HCT116 (cell line): ENCODE results near the gene FCRL2. TPM values are rescaled to one million over a fixed set of nuclear protein-coding genes. Genes with fewer than 3 reads are reported as not detected.

Source experiments
- ATAC-seq: fragments of 200-7000 bp; cut with Tn5 transposase; 2 replicates; pipeline ENCODE4 v1.9.1; 2020; ENCODE audit warnings: mild to moderate bottlenecking, moderate library complexity
- BruUV-seq: library from RNA; stranded (reverse); fragments of 400-500 nt; replicated peaks from 2 replicates; lab custom pipeline; 2021; lab: Mats Ljungman, UMichigan
- CTCF ChIA-PET: fragments of 300-600 bp; sonication (Branson Sonifier 250); formaldehyde crosslinking; loops from one replicate; lab custom pipeline; 2021; ENCODE audit warnings: antibody characterized with exemption; lab: Charles Lee
- POLR2A ChIA-PET: fragments of 300-600, 350-600 bp; sonication (Branson Sonifier 250); formaldehyde crosslinking; loops from one replicate; lab custom pipeline; 2021; ENCODE audit warnings: antibody characterized with exemption; lab: Charles Lee
- RAD21 ChIA-PET, 2 experiments: fragments of 300-600 bp; sonication (Branson Sonifier 250); formaldehyde crosslinking; loops; one replicate each; lab custom pipeline; 2023; ENCODE audit warnings: low total read pairs in 2 of 2; ENCODE audit not compliant: uncharacterized antibody in 2 of 2, unreplicated experiment in 2 of 2, low non-redundant PET in 1 of 2; lab: Charles Lee
- DNase-seq: peaks from one replicate; pipeline ENCODE4 v3.0.0-alpha.2; 2010; ENCODE audit warnings: low read depth, low spot score
- H2AFZ ChIP-seq: fragments of 200-600 bp; shearing (Covaris generic), sonication (generic); 2 replicates; pipeline ENCODE4 v1.6.1; 2017; ENCODE audit warnings: low read depth, mixed run types, mixed read lengths, antibody characterized with exemption, low read length; ENCODE audit not compliant: poor library complexity, severe bottlenecking
- H3K27ac ChIP-seq: 2 replicates; pipeline ENCODE4 v1.5.1; 2012; ENCODE audit warnings: low read depth, low read length
- H3K27me3 ChIP-seq: fragments of 200-600 bp; sonication (generic); 2 replicates; pipeline ENCODE4 v1.6.1; 2016; ENCODE audit warnings: mixed run types, low read length, mixed read lengths; ENCODE audit not compliant: insufficient read depth
- H3K36me3 ChIP-seq, 2 experiments: fragments of 200-500 bp in 1 of 2; fragments of 200-600 bp in 1 of 2; sonication (Bioruptor generic) in 1 of 2; sonication (generic) in 1 of 2; 2 replicates each; pipeline versions ENCODE4 v1.5.1 to v1.6.1; 2014 to 2016; ENCODE audit warnings: low read length in 2 of 2, inconsistent platforms in 1 of 2, mixed read lengths in 1 of 2, mixed run types in 1 of 2; ENCODE audit not compliant: insufficient read depth in 2 of 2, control insufficient read depth in 1 of 2
- H3K4me1 ChIP-seq, 2 experiments: fragments of 200-600 bp in 1 of 2; sonication (generic) in 1 of 2; 2 replicates each; pipeline versions ENCODE4 v1.5.1 to v1.6.1; 2012 to 2017; ENCODE audit warnings: low read length in 2 of 2, inconsistent platforms in 1 of 2, mild to moderate bottlenecking in 1 of 2, mixed read lengths in 1 of 2, mixed run types in 1 of 2, moderate library complexity in 1 of 2; ENCODE audit not compliant: insufficient read depth in 2 of 2, control insufficient read depth in 1 of 2
- H3K4me2 ChIP-seq: fragments of 200-600 bp; sonication (generic); 2 replicates; pipeline ENCODE4 v1.6.1; 2017; ENCODE audit warnings: mixed run types, low read length, mixed read lengths
- H3K4me3 ChIP-seq, 2 experiments: fragments of 200-600 bp in 1 of 2; sonication (generic) in 1 of 2; replicated peaks in 1 of 2; 2 replicates each; pipeline ENCODE4 v1.5.1; 2011 to 2016; ENCODE audit warnings: low read length in 2 of 2, control low read depth in 1 of 2, low read depth in 1 of 2, mild to moderate bottlenecking in 1 of 2, mixed read lengths in 1 of 2, mixed run types in 1 of 2
- H3K79me2 ChIP-seq: fragments of 200-600 bp; sonication (generic); 2 replicates; pipeline ENCODE4 v1.6.1; 2017; ENCODE audit warnings: mild to moderate bottlenecking, mixed run types, low read length, moderate library complexity, mixed read lengths; ENCODE audit not compliant: insufficient read depth
- H3K9ac ChIP-seq: fragments of 200-600 bp; sonication (generic); 2 replicates; pipeline ENCODE4 v1.6.1; 2016; ENCODE audit warnings: low read length, mixed read lengths
- H3K9me2 ChIP-seq: fragments of 200-600 bp; sonication (generic), shearing (Covaris generic); 2 replicates; pipeline ENCODE4 v1.6.1; 2017; ENCODE audit warnings: mixed run types, mild to moderate bottlenecking, moderate library complexity; ENCODE audit not compliant: insufficient read depth
- H3K9me3 ChIP-seq, 2 experiments: fragments of 200-500 bp in 1 of 2; fragments of 200-600 bp in 1 of 2; sonication (Bioruptor generic) in 1 of 2; sonication (generic) in 1 of 2; 2 replicates each; pipeline ENCODE4 v1.6.1; 2014 to 2017; ENCODE audit warnings: low read length in 2 of 2, mixed read lengths in 2 of 2, inconsistent platforms in 1 of 2, low read depth in 1 of 2, mild to moderate bottlenecking in 1 of 2, mixed run types in 1 of 2, moderate library complexity in 1 of 2; ENCODE audit not compliant: control insufficient read depth in 1 of 2, insufficient read depth in 1 of 2
- H4K20me1 ChIP-seq: fragments of 200-600 bp; sonication (generic), shearing (Covaris generic); 2 replicates; pipeline ENCODE4 v1.6.1; 2017; ENCODE audit warnings: mixed run types, mild to moderate bottlenecking, moderate library complexity; ENCODE audit not compliant: insufficient read depth
- ATF3 ChIP-seq: IDR thresholded peaks from 2 replicates; pipeline ENCODE4 v1.6.1; 2012
- CEBPB ChIP-seq: IDR thresholded peaks from 2 replicates; pipeline ENCODE4 v1.6.1; 2012; ENCODE audit warnings: low read depth
- CTCF ChIP-seq, 3 experiments: fragments of 200-600 bp in 1 of 3; sonication (generic) in 1 of 3; IDR thresholded peaks in 2 of 3; conservative IDR thresholded peaks in 1 of 3; 2 replicates each; pipeline ENCODE4 v1.5.1; 2012 to 2017; ENCODE audit warnings: low read depth in 2 of 3, low read length in 2 of 3, antibody characterized with exemption in 1 of 3, borderline replicate concordance in 1 of 3, control low read depth in 1 of 3, mild to moderate bottlenecking in 1 of 3, mixed read lengths in 1 of 3, mixed run types in 1 of 3, moderate library complexity in 1 of 3; ENCODE audit not compliant: insufficient read depth in 1 of 3
- ELF1 ChIP-seq: IDR thresholded peaks from 2 replicates; pipeline ENCODE4 v1.6.1; 2012; ENCODE audit warnings: low read depth, borderline replicate concordance
- EZH2 ChIP-seq: fragments of 200-600 bp; sonication (generic); IDR thresholded peaks from 2 replicates; pipeline ENCODE4 v1.6.1; 2017; ENCODE audit warnings: antibody characterized with exemption, mixed run types
- EZH2phosphoT487 ChIP-seq: fragments of 200-600 bp; IDR thresholded peaks from 2 replicates; pipeline ENCODE4 v1.6.1; 2018; ENCODE audit warnings: antibody characterized with exemption, borderline replicate concordance
- FOSL1 ChIP-seq: IDR thresholded peaks from 2 replicates; pipeline ENCODE4 v1.6.1; 2012; ENCODE audit warnings: low read depth
- JUND ChIP-seq: IDR thresholded peaks from 2 replicates; pipeline ENCODE4 v1.6.1; 2012
- MAX ChIP-seq: IDR thresholded peaks from 2 replicates; pipeline ENCODE4 v1.6.1; 2012
- POLR2A ChIP-seq: IDR thresholded peaks from 2 replicates; pipeline ENCODE4 v1.7.0; 2011; ENCODE audit warnings: borderline replicate concordance; ENCODE audit not compliant: insufficient read depth, insufficient read length; ENCODE audit errors: extremely low read depth
- POLR2AphosphoS5 ChIP-seq: IDR thresholded peaks from 2 replicates; pipeline ENCODE4 v1.6.1; 2011; ENCODE audit warnings: mild to moderate bottlenecking, low read depth, low read length, moderate library complexity
- RAD21 ChIP-seq: IDR thresholded peaks from 2 replicates; pipeline ENCODE4 v1.6.1; 2012; ENCODE audit warnings: low read depth, mild to moderate bottlenecking
- REST ChIP-seq: IDR thresholded peaks from 2 replicates; pipeline ENCODE4 v1.6.1; 2012; ENCODE audit warnings: low read depth
- SIN3A ChIP-seq: IDR thresholded peaks from 2 replicates; pipeline ENCODE4 v1.6.1; 2012; ENCODE audit warnings: low read depth
- SP1 ChIP-seq: IDR thresholded peaks from 2 replicates; pipeline ENCODE4 v1.6.1; 2012; ENCODE audit warnings: low read depth
- SRF ChIP-seq: IDR thresholded peaks from 2 replicates; pipeline ENCODE4 v1.6.1; 2012; ENCODE audit warnings: low read depth
- TCF7L2 ChIP-seq: IDR thresholded peaks from 2 replicates; pipeline ENCODE4 v1.7.0; 2011; ENCODE audit warnings: borderline replicate concordance, inconsistent platforms; ENCODE audit not compliant: insufficient read depth, insufficient read length; ENCODE audit errors: extremely low read depth
- ZBTB33 ChIP-seq: IDR thresholded peaks from 2 replicates; pipeline ENCODE4 v1.6.1; 2011; ENCODE audit warnings: mild to moderate bottlenecking, low read length, moderate library complexity; ENCODE audit not compliant: insufficient replicate concordance; ENCODE audit errors: extremely low read depth
- ZFX ChIP-seq: fragments of 450-650 bp; IDR thresholded peaks from 2 replicates; pipeline ENCODE4 v1.6.1; 2017
- ZNF274 ChIP-seq: fragments of 200-500 bp; sonication (Bioruptor generic); IDR thresholded peaks from 2 replicates; pipeline ENCODE4 v1.6.1; 2014; ENCODE audit warnings: mild to moderate bottlenecking, low read depth, low read length, inconsistent platforms
- intact Hi-C: fragments of 100-400 bp; cut with micrococcal nuclease; formaldehyde crosslinking; loops from 2 replicates; pipeline ENCODE4 v1.10.0; 2022
- total RNA-seq: library from RNA; stranded (reverse); gene quantifications from one replicate; pipeline ENCODE4 v1.2.1, GENCODE V29; 2021; ENCODE audit not compliant: unreplicated experiment

FCRL2 gene
- total RNA-seq, 1 experiment from 2014 or later: not detected

GRCh38 chr1:157813269-157813668, 36.3 kb upstream of the FCRL2 start:
- Histone ChIP-seq H3K4me1 (no peaks in the 10 kb centered on the region), H2AFZ (no peak overlapping the region), H3K79me2 (no peaks in the 10 kb centered on the region), H3K4me3 (no peak overlapping the region), H3K9ac (no peak overlapping the region), H3K9me3 (no peaks in the 10 kb centered on the region; a peak in 1 of 4 replicates), H3K4me2 (no peak overlapping the region), H3K9me2 (no peaks in the 10 kb centered on the region), H3K27ac (no peak overlapping the region), H3K36me3 (no peaks in the 10 kb centered on the region), H4K20me1 (no peaks in the 10 kb centered on the region), H3K27me3 (peaks cover 7% of the 10 kb centered on the region)
- CTCF ChIA-PET: no interaction called here
- DNase-seq: no peak
- RAD21 ChIA-PET: no interaction called here
- intact Hi-C loops: no loop called here
- BruUV-seq: no TSS peak
- TF ChIP-seq ELF1: no peak
- TF ChIP-seq TCF7L2: no peak
- TF ChIP-seq SRF: no peak
- no peak for TF ChIP-seq ATF3
- no peak for TF ChIP-seq FOSL1
- TF ChIP-seq EZH2phosphoT487: no peak
- TF ChIP-seq EZH2: no peak
- TF ChIP-seq SP1: no peak
- no peak for TF ChIP-seq SIN3A
- TF ChIP-seq POLR2AphosphoS5: no peak
- TF ChIP-seq CTCF (IDR thresholded peaks at IDR 0.05 in 2 of 3, conservative IDR thresholded peaks at IDR 0.05 in 1 of 3; ENCODE audit: borderline replicate concordance in 1 of 3, insufficient read depth in 1 of 3, low read depth in 2 of 3, low read length in 2 of 3): no peak
- TF ChIP-seq POLR2A: no peak
- no peak for TF ChIP-seq ZBTB33
- TF ChIP-seq MAX: no peak
- no peak for TF ChIP-seq ZNF274
- no peak for TF ChIP-seq RAD21
- TF ChIP-seq JUND: no peak
- no peak for TF ChIP-seq ZFX
- no peak for TF ChIP-seq CEBPB
- no peak for TF ChIP-seq REST
- POLR2A ChIA-PET: no interaction called here
- ATAC-seq: no peak
